ENCODE measurements around the gene PDE2A.

The PDE2A gene

GRCh38 chr11:72701466-72701865 is 27.2 kb upstream of the PDE2A start:
- H3K36me3 ChIP-seq (ENCODE audit: insufficient read depth, low read length), result peaks cover under 1% of the 10 kb centered on the region
- peaks cover 7% of the 10 kb centered on the region for H3K4me1 ChIP-seq (ENCODE audit: insufficient read depth, low read length)
- no peaks in the 10 kb centered on the region for H3K9me3 ChIP-seq (ENCODE audit: low read length)
- no peak overlapping the region for H2AFZ ChIP-seq (ENCODE audit: low read depth, low read length)
- H3K4me3 ChIP-seq (ENCODE audit: low read length), result no peak overlapping the region
- no peaks in the 10 kb centered on the region for H3K27me3 ChIP-seq (ENCODE audit: insufficient read depth, low read length)

GRCh38 chr11:72700146-72700545 is 25.9 kb upstream of the PDE2A start:
- H2AFZ ChIP-seq (ENCODE audit: low read depth, low read length), result no peak overlapping the region
- peaks cover 7% of the 10 kb centered on the region for H3K4me1 ChIP-seq (ENCODE audit: insufficient read depth, low read length)
- no peak overlapping the region for H3K4me3 ChIP-seq (ENCODE audit: low read length)
- H3K36me3 ChIP-seq (ENCODE audit: insufficient read depth, low read length), result peaks cover 9% of the 10 kb centered on the region
- H3K27me3 ChIP-seq (ENCODE audit: insufficient read depth, low read length), result no peaks in the 10 kb centered on the region
- H3K9me3 ChIP-seq (ENCODE audit: low read length), result no peaks in the 10 kb centered on the region

GRCh38 chr11:72697814-72698213 is 23.6 kb upstream of the PDE2A start:
- Histone ChIP-seq H3K9me3 (ENCODE audit: low read length) (no peaks in the 10 kb centered on the region), H3K4me3 (ENCODE audit: low read length) (no peak overlapping the region), H2AFZ (ENCODE audit: low read depth, low read length) (no peak overlapping the region), H3K4me1 (ENCODE audit: insufficient read depth, low read length) (no peaks in the 10 kb centered on the region), H3K36me3 (ENCODE audit: insufficient read depth, low read length) (peaks cover 20% of the 10 kb centered on the region), H3K27me3 (ENCODE audit: insufficient read depth, low read length) (no peaks in the 10 kb centered on the region)

- Histone ChIP-seq H3K36me3 (ENCODE audit: insufficient read depth, low read length) (peaks cover 23% of the 10 kb centered on the region), H3K4me1 (ENCODE audit: insufficient read depth, low read length) (no peaks in the 10 kb centered on the region), H3K27me3 (ENCODE audit: insufficient read depth, low read length) (no peaks in the 10 kb centered on the region), H3K4me3 (ENCODE audit: low read length) (no peak overlapping the region), H3K9me3 (ENCODE audit: low read length) (no peaks in the 10 kb centered on the region), H2AFZ (ENCODE audit: low read depth, low read length) (no peak overlapping the region)
Measured at GRCh38 chr11:72696866-72697700, 22.9 kb upstream of the PDE2A start.

- Histone ChIP-seq H3K4me3 (ENCODE audit: low read length) (no peak overlapping the region), H2AFZ (ENCODE audit: low read depth, low read length) (no peak overlapping the region), H3K27me3 (ENCODE audit: insufficient read depth, low read length) (no peaks in the 10 kb centered on the region), H3K4me1 (ENCODE audit: insufficient read depth, low read length) (no peaks in the 10 kb centered on the region), H3K36me3 (ENCODE audit: insufficient read depth, low read length) (peaks cover 27% of the 10 kb centered on the region), H3K9me3 (ENCODE audit: low read length) (no peaks in the 10 kb centered on the region)
Measured at GRCh38 chr11:72695354-72695753, 21.1 kb upstream of the PDE2A start.

- H3K4me3 ChIP-seq (ENCODE audit: low read length), result no peak overlapping the region
- no peaks in the 10 kb centered on the region for H3K4me1 ChIP-seq (ENCODE audit: insufficient read depth, low read length)
- no peak overlapping the region for H2AFZ ChIP-seq (ENCODE audit: low read depth, low read length)
- H3K36me3 ChIP-seq (ENCODE audit: insufficient read depth, low read length), result peaks cover 29% of the 10 kb centered on the region
- no peaks in the 10 kb centered on the region for H3K9me3 ChIP-seq (ENCODE audit: low read length)
- no peaks in the 10 kb centered on the region for H3K27me3 ChIP-seq (ENCODE audit: insufficient read depth, low read length)
Measured at GRCh38 chr11:72693271-72693968, 19.2 kb upstream of the PDE2A start.

- H3K4me3 ChIP-seq (ENCODE audit: low read length), result no peak overlapping the region
- H2AFZ ChIP-seq (ENCODE audit: low read depth, low read length), result no peak overlapping the region
- H3K27me3 ChIP-seq (ENCODE audit: insufficient read depth, low read length), result no peaks in the 10 kb centered on the region
- no peaks in the 10 kb centered on the region for H3K9me3 ChIP-seq (ENCODE audit: low read length)
- peaks cover 29% of the 10 kb centered on the region for H3K36me3 ChIP-seq (ENCODE audit: insufficient read depth, low read length)
- no peaks in the 10 kb centered on the region for H3K4me1 ChIP-seq (ENCODE audit: insufficient read depth, low read length)
Measured at GRCh38 chr11:72692498-72693237, 18.4 kb upstream of the PDE2A start.

- H3K9me3 ChIP-seq (ENCODE audit: low read length), result no peaks in the 10 kb centered on the region
- no peaks in the 10 kb centered on the region for H3K27me3 ChIP-seq (ENCODE audit: insufficient read depth, low read length)
- H2AFZ ChIP-seq (ENCODE audit: low read depth, low read length), result no peak overlapping the region
- no peaks in the 10 kb centered on the region for H3K4me1 ChIP-seq (ENCODE audit: insufficient read depth, low read length)
- peaks cover 28% of the 10 kb centered on the region for H3K36me3 ChIP-seq (ENCODE audit: insufficient read depth, low read length)
- no peak overlapping the region for H3K4me3 ChIP-seq (ENCODE audit: low read length)
Measured at GRCh38 chr11:72690166-72690565, 15.9 kb upstream of the PDE2A start.

GRCh38 chr11:72688929-72689328 is 14.7 kb upstream of the PDE2A start:
- Histone ChIP-seq H3K9me3 (ENCODE audit: low read length) (no peaks in the 10 kb centered on the region), H3K27me3 (ENCODE audit: insufficient read depth, low read length) (no peaks in the 10 kb centered on the region), H3K4me1 (ENCODE audit: insufficient read depth, low read length) (peaks cover 2% of the 10 kb centered on the region), H2AFZ (ENCODE audit: low read depth, low read length) (no peak overlapping the region), H3K36me3 (ENCODE audit: insufficient read depth, low read length) (peaks cover 26% of the 10 kb centered on the region), H3K4me3 (ENCODE audit: low read length) (no peak overlapping the region)

GRCh38 chr11:72688486-72688885 is 14.3 kb upstream of the PDE2A start:
- no peak overlapping the region for H2AFZ ChIP-seq (ENCODE audit: low read depth, low read length)
- H3K9me3 ChIP-seq (ENCODE audit: low read length), result no peaks in the 10 kb centered on the region
- peaks cover 2% of the 10 kb centered on the region for H3K4me1 ChIP-seq (ENCODE audit: insufficient read depth, low read length)
- no peaks in the 10 kb centered on the region for H3K27me3 ChIP-seq (ENCODE audit: insufficient read depth, low read length)
- peaks cover 21% of the 10 kb centered on the region for H3K36me3 ChIP-seq (ENCODE audit: insufficient read depth, low read length)
- H3K4me3 ChIP-seq (ENCODE audit: low read length), result no peak overlapping the region

GRCh38 chr11:72687326-72687725 is 13.1 kb upstream of the PDE2A start:
- Histone ChIP-seq H3K9me3 (ENCODE audit: low read length) (no peaks in the 10 kb centered on the region), H3K4me1 (ENCODE audit: insufficient read depth, low read length) (peaks cover 2% of the 10 kb centered on the region), H3K27me3 (ENCODE audit: insufficient read depth, low read length) (no peaks in the 10 kb centered on the region)

GRCh38 chr11:72686639-72687220 is 12.5 kb upstream of the PDE2A start:
- Histone ChIP-seq H3K4me3 (ENCODE audit: low read length) (no peak overlapping the region), H3K36me3 (ENCODE audit: insufficient read depth, low read length) (peaks cover 13% of the 10 kb centered on the region)

More at GRCh38 chr11:72687326-72687725, 13.1 kb upstream of the PDE2A start:
- no peak overlapping the region for H2AFZ ChIP-seq (ENCODE audit: low read depth, low read length)
- H3K36me3 ChIP-seq (ENCODE audit: insufficient read depth, low read length), result peaks cover 13% of the 10 kb centered on the region
- H3K4me3 ChIP-seq (ENCODE audit: low read length), result no peak overlapping the region

More at GRCh38 chr11:72686639-72687220, 12.5 kb upstream of the PDE2A start:
- Histone ChIP-seq H2AFZ (ENCODE audit: low read depth, low read length) (no peak overlapping the region), H3K4me1 (ENCODE audit: insufficient read depth, low read length) (peaks cover 2% of the 10 kb centered on the region), H3K9me3 (ENCODE audit: low read length) (no peaks in the 10 kb centered on the region), H3K27me3 (ENCODE audit: insufficient read depth, low read length) (no peaks in the 10 kb centered on the region)

All from neuron (in vitro differentiated cells).